ENCODE measurements around the gene ZBTB46. TPM values are rescaled to one million over a fixed set of nuclear protein-coding genes. Genes with fewer than 3 reads are reported as not detected.
A peak's percentile ranks its signal among the peaks of the same experiment; 100 is the strongest.

ZBTB46 gene
- total RNA-seq, 1 donor from 2014 or later = 23.7 TPM

DNA sequence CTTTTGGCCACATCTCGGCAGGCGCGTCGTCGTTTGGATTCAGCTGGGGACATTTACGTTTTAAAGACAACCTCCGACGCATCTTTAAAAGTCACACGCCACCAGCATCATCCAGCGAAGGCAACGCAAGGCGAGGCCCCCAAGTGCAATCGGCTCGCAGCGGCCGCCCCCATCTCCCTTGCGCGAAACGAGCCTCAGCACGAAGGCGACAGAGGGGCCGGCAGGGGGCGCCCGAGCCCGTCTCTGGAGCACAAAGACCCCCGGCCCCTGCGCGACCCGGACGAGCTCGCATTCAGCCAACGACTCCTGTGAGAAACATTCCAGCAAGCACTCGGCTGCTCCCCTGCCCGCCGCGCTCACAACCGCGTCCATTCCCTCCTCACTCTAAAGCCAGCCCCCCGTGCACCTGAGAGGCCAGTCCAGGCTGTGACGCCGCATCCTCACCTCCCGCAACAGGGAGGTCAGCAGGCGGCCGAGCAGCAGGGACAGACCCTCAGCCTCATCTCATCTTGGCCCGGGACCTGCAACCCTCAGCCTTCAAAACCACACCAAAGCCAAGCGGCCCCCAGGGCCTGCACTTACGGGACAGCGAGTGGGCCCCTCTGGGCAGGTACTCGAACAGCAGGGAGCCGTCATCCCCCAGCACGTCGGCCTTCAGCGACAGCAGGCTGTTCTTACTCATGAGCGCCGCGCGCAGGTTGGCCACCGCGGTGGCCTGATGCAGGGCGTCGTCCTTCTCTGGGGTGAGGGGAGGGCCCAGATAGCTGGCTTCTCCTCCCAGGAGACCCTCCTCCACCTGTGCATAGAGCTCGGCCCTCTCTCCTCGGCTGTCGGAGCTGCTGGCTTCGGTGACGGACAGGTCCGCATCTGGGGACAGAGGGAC, 55.7 kb downstream of the ZBTB46 start:
- TF ChIP-seq CTCF (conservative IDR thresholded peaks at IDR 0.05) = peak; percentile 87
- peak overlapping the region; percentile 92 for H3K27ac Mint-ChIP-seq (ENCODE audit: unreplicated experiment)
- DNase-seq (ENCODE audit: low read depth, low spot score) = peak; percentile 85
- H3K4me1 Mint-ChIP-seq = peaks cover 32% of the 10 kb centered on the region
- no peaks in the 10 kb centered on the region for H3K9me3 Mint-ChIP-seq
- peaks cover 5% of the 10 kb centered on the region for H3K36me3 Mint-ChIP-seq (ENCODE audit: low read depth)
- H3K4me3 Mint-ChIP-seq = peak overlapping the region; percentile 82
- H3K27me3 Mint-ChIP-seq (ENCODE audit: low read depth) = no peaks in the 10 kb centered on the region

DNA sequence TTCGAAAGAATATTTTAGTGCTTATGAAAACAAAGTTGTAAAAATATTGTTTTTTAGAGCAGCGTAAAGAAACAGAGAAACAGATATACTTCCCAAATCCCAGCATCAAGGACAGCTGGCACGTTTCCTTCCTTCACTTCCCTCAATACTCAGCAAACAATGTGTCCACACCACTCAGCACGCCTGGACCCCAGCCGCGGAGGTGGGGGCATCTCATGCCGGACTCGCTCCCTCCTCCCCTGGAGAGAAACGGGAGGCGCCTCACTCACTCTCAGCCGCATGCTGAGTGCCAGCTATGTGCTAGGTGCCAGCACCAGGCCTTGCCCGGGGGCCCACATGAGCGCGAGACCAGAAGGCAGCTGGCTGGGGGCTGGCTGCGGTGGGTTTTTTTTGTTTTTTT, 56.8 kb downstream of the ZBTB46 start:
- no peak overlapping the region for H3K4me3 Mint-ChIP-seq

DNA sequence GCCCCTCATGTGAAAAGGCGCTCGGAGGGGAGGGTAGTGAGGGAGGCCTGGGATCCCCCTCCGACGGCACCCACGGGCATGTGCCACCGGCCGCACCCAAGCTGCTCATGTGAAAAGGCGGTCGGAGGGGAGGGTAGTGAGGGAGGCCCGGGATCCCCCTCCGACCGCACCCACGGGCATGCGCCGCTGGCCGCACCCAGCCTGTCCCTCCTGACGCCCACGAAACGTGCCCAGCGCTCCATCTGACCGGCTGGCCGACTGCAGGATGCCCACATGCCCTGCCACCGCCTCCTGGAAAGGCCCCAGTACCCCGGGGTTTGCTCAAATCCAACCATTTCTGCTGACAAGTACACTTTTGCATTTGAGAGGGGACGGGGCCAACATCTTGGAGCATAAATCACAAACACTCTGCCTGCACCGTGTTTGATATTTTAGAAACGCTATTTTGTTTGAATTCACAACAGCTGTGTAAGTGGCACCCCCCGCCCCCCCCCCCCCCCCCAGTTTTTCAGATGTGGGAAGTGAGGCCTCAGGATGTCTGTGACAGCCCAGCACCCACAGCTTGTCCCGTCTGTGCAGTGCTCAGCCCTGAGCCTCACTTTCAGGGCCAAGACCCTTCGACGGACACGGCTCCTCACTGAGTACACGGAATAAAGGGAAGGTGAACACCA, 57.4 kb downstream of the ZBTB46 start:
- no peak overlapping the region for H3K27ac Mint-ChIP-seq (ENCODE audit: unreplicated experiment)
- no peak for TF ChIP-seq CTCF (conservative IDR thresholded peaks at IDR 0.05)
- H3K27me3 Mint-ChIP-seq (ENCODE audit: low read depth) = no peaks in the 10 kb centered on the region
- DNase-seq (ENCODE audit: low read depth, low spot score) = no peak
- peaks cover 5% of the 10 kb centered on the region for H3K36me3 Mint-ChIP-seq (ENCODE audit: low read depth)
- no peaks in the 10 kb centered on the region for H3K9me3 Mint-ChIP-seq
- no peak overlapping the region for H3K4me3 Mint-ChIP-seq
- H3K4me1 Mint-ChIP-seq = peaks cover 32% of the 10 kb centered on the region

More for the DNA sequence above, 56.8 kb downstream of the ZBTB46 start:
- H3K4me1 Mint-ChIP-seq = peaks cover 32% of the 10 kb centered on the region
- no peaks in the 10 kb centered on the region for H3K27me3 Mint-ChIP-seq (ENCODE audit: low read depth)
- no peak for TF ChIP-seq CTCF (conservative IDR thresholded peaks at IDR 0.05)
- peaks cover 5% of the 10 kb centered on the region for H3K36me3 Mint-ChIP-seq (ENCODE audit: low read depth)
- no peak for DNase-seq (ENCODE audit: low read depth, low spot score)
- H3K27ac Mint-ChIP-seq (ENCODE audit: unreplicated experiment) = peak overlapping the region; percentile 92
- no peaks in the 10 kb centered on the region for H3K9me3 Mint-ChIP-seq

DNA sequence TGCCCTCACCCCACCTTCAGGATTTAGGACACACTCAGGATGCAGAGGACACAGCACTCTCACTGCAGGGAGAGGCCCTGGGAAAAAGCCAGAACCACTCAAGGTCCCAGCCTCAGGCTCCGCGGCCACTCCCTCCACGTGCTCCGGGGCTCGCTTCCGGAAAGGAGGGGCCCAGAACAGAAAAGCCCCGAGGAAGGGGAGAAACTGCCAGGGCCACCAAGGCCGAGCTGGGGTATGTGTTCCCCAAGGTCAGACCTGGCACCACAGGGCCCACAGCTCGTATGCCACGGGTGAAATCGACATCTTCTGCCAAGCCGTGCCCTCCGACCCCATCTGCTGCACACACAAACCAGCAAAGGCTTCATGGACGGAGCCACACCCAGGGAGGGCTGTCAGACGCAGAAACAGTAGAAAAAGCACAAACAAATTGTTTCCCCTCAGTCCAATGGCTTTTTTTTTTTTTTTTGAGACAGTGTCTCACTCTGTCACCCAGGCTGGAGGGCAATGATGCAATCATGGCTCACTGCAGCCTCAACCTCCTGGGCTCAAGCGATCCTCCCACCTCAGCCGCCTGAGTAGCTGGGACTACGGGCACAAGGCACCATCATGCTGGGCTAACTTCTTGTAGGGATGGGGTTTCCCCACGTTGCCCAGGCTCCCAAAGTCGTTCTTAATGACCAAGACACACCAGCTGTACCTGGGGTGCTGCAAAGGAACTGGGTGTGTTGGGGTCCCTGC, 58.1 kb downstream of the ZBTB46 start:
- peak overlapping the region; percentile 50 for H3K27ac Mint-ChIP-seq (ENCODE audit: unreplicated experiment)
- peaks cover 27% of the 10 kb centered on the region for H3K4me1 Mint-ChIP-seq
- H3K4me3 Mint-ChIP-seq = no peak overlapping the region
- TF ChIP-seq CTCF (conservative IDR thresholded peaks at IDR 0.05) = no peak
- no peaks in the 10 kb centered on the region for H3K27me3 Mint-ChIP-seq (ENCODE audit: low read depth)
- no peaks in the 10 kb centered on the region for H3K9me3 Mint-ChIP-seq
- peaks cover 5% of the 10 kb centered on the region for H3K36me3 Mint-ChIP-seq (ENCODE audit: low read depth)
- no peak for DNase-seq (ENCODE audit: low read depth, low spot score)

- H3K9me3 Mint-ChIP-seq = no peaks in the 10 kb centered on the region
- no peak overlapping the region for H3K4me3 Mint-ChIP-seq
- H3K4me1 Mint-ChIP-seq = peaks cover 15% of the 10 kb centered on the region
- H3K36me3 Mint-ChIP-seq (ENCODE audit: low read depth) = no peaks in the 10 kb centered on the region
- DNase-seq (ENCODE audit: low read depth, low spot score) = no peak
- no peak for TF ChIP-seq CTCF (conservative IDR thresholded peaks at IDR 0.05)
- H3K27me3 Mint-ChIP-seq (ENCODE audit: low read depth) = no peaks in the 10 kb centered on the region
- no peak overlapping the region for H3K27ac Mint-ChIP-seq (ENCODE audit: unreplicated experiment)
Observed at GRCh38 chr20:63771046-63771707, 59.9 kb downstream of the ZBTB46 start.

Data from neural crest cell (in vitro differentiated cells).